Aorta (tissue), 5 donors: ENCODE measurements around the gene REPS1. TPM values are rescaled to one million over a fixed set of nuclear protein-coding genes. Genes with fewer than 3 reads are reported as not detected.
A peak's percentile ranks its signal among the peaks of the same experiment; 100 is the strongest.
"Not testable (repeated sequence)": the region's sequence is repeated elsewhere in the genome, so short reads cannot be mapped to it uniquely, and the experiment has no call there.

Experiments
- ATAC-seq: fragments of 200-7000 bp; cut with Tn5 transposase; one replicate; pipeline ENCODE4 v1.9.1; 2022; ENCODE audit warnings: moderate library complexity; ENCODE audit not compliant: low FRiP score
- DNase-seq, 2 donors: peaks; one replicate each; pipeline ENCODE4 v3.0.0-alpha.2; 2020
- H3K27ac ChIP-seq, 2 donors: one replicate each; pipeline ENCODE4 v1.5.1; 2013; ENCODE audit warnings: low read length in 2 of 2, mild to moderate bottlenecking in 2 of 2, moderate library complexity in 2 of 2, control low read depth in 1 of 2, inconsistent platforms in 1 of 2, low read depth in 1 of 2
- H3K27me3 ChIP-seq, 2 donors: one replicate each; pipeline ENCODE4 v1.6.1; 2013; ENCODE audit warnings: control low read depth in 1 of 2, low read length in 1 of 2, mild to moderate bottlenecking in 1 of 2, moderate library complexity in 1 of 2; ENCODE audit not compliant: insufficient read depth in 2 of 2, control insufficient read depth in 1 of 2
- H3K36me3 ChIP-seq, 2 donors: one replicate each; pipeline ENCODE4 v1.6.1; 2013; ENCODE audit warnings: control low read depth in 1 of 2, low read length in 1 of 2, mild to moderate bottlenecking in 1 of 2; ENCODE audit not compliant: insufficient read depth in 2 of 2, control insufficient read depth in 1 of 2
- H3K4me1 ChIP-seq, 2 donors: one replicate each; pipeline ENCODE4 v1.6.1; 2013; ENCODE audit warnings: low read length in 2 of 2, control low read depth in 1 of 2, mild to moderate bottlenecking in 1 of 2, moderate library complexity in 1 of 2; ENCODE audit not compliant: insufficient read depth in 2 of 2, control insufficient read depth in 1 of 2
- H3K4me3 ChIP-seq, 2 donors: one replicate each; pipeline ENCODE4 v1.5.1; 2013; ENCODE audit warnings: low read length in 2 of 2, control low read depth in 1 of 2, mild to moderate bottlenecking in 1 of 2
- H3K9me3 ChIP-seq: one replicate; pipeline ENCODE4 v1.6.1; 2013; ENCODE audit warnings: mild to moderate bottlenecking, low read length; ENCODE audit not compliant: control insufficient read depth
- WGBS, 2 donors: extraction: QIAGEN DNeasy Blood & Tissue Kit; methylation state at CpG; one replicate each; pipeline ENCODE4 v1.1.7; 2013; 5-methylcytosine and 5-hydroxymethylcytosine counted together
- intact Hi-C, 2 donors: fragments of 100-400 bp; cut with DNase I; formaldehyde crosslinking; loops; one replicate each; pipeline versions ENCODE4 v1.14.2 to v1.15.0; 2022
- polyA plus RNA-seq, 2 donors: library from polyadenylated mRNA; stranded (reverse); fragments of 200-250 nt; gene quantifications; one replicate each; pipeline ENCODE4 v1.2.3, GENCODE V29; 2013
- total RNA-seq, 2 donors: library from RNA; stranded (reverse); fragmentation: NEBNext Ultra II Directional; extraction: Animal tissue kit (Norgen Biotek cat#: 25700); gene quantifications; one replicate each; pipeline ENCODE4 v1.2.1, GENCODE V29; 2021
- donor health status: healthy with polysubstance abuse.
- donor health status: Bipolar disorder and iron deficiency.
- donor health status: DM: no; HTN: no; CAD: no.
- donor health status: DM: no; HTN: no; CAD: no.
- donor health status: DM: yes; HTN: yes; CAD: no.

The REPS1 gene
- total and polyA plus RNA-seq, 4 donors: 10.1 to 40.8 (median 31.1) TPM

- Histone ChIP-seq H3K9me3 (no peaks in the 10 kb centered on the region), H3K36me3 (no peaks in the 10 kb centered on the region), H3K27me3 (no peaks in the 10 kb centered on the region), H3K4me1 (no peaks in the 10 kb centered on the region), H3K27ac (no peak overlapping the region), H3K4me3 (peak overlapping the region; percentile 61 to 69)
- WGBS, 2 donors: 13 to 16% methylated on average over 10 of the region's 10 CpGs
- ATAC-seq (no peak), DNase-seq (no peak)
- intact Hi-C loops: loop anchor here (5.0 kb wide), 1 partner anchor 110 kb away; the partner anchor contains the start of gene HECA (in 2 of the 2)
These were observed 39.6 kb upstream of the REPS1 start for GRCh38 chr6:139027620-139028182.

DNA sequence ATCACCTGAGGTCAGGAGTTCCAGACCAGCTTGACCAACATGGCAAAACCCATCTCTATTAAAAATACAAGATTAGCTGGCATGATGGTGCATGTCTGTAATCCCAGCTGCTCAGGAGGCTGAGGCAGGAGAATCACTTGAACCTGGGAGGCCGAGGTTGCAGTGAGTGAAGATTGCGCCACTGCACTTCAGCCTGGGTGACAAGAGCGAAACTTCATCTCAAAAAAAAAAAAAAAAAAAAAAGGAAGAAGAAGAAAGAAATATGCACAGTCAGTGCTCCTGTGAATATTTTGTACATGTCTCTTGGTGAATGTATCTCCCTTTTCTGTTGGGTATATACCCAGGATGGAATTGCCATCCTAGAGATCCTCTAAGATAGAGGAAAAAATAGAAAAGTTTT, 37.4 kb upstream of the REPS1 start:
- not testable (repeated sequence) for ATAC-seq, H3K27ac ChIP-seq, H3K36me3 ChIP-seq, H3K27me3 ChIP-seq, H3K4me3 ChIP-seq, DNase-seq, H3K4me1 ChIP-seq, H3K9me3 ChIP-seq
- 88 to 95% methylated on average over 3 of the region's 3 CpGs for WGBS, 2 donors
- intact Hi-C loops: loop anchor here (5.0 kb wide), 1 partner anchor 112 kb away; the partner anchor contains the start of gene HECA (in 2 of the 2)

- H3K36me3 ChIP-seq: no peaks in the 10 kb centered on the region
- no peak overlapping the region for H3K4me3 ChIP-seq
- DNase-seq (no peak), ATAC-seq (no peak)
- H3K27me3 ChIP-seq: no peaks in the 10 kb centered on the region
- WGBS, 2 donors: 94 to 96% methylated on average over 3 of the region's 3 CpGs
- no peak overlapping the region for H3K27ac ChIP-seq
- intact Hi-C loops: no loop called here
- no peaks in the 10 kb centered on the region for H3K4me1 ChIP-seq
- H3K9me3 ChIP-seq: no peaks in the 10 kb centered on the region
These were observed 32.6 kb upstream of the REPS1 start for GRCh38 chr6:139020689-139021088.

GRCh38 chr6:139019722-139020121, 31.7 kb upstream of the REPS1 start:
- intact Hi-C loops: no loop called here
- DNase-seq: no peak
- 96 to 99% methylated on average over 2 of the region's 2 CpGs for WGBS, 2 donors
- Histone ChIP-seq H3K4me3 (no peak overlapping the region), H3K27me3 (no peaks in the 10 kb centered on the region), H3K36me3 (no peaks in the 10 kb centered on the region), H3K4me1 (no peaks in the 10 kb centered on the region), H3K9me3 (no peaks in the 10 kb centered on the region), H3K27ac (no peak overlapping the region)
- ATAC-seq: no peak

DNA sequence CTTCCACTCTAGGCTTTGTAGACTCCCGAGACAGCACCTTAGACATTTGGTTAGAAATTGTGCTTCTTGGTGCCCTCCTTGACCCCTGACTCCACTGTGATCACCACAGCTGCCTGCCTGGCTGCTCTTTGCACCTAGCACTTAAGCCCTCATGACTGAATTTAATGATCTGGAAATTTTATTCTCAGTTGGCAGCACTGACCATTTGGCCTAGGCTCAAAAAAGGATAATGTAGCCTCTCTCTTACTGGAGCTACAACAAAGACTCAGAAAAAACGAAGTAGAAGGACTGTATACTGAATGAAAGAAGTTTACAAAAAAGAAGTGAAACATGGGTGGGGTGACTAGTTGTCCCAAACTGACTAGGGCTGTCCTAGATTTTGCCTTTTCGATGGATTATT, 29.2 kb upstream of the REPS1 start:
- ATAC-seq: no peak
- H3K27ac ChIP-seq: no peak overlapping the region
- no peak for DNase-seq
- intact Hi-C loops: no loop called here
- no peaks in the 10 kb centered on the region for H3K9me3 ChIP-seq
- H3K4me1 ChIP-seq: no peaks in the 10 kb centered on the region
- no peak overlapping the region for H3K4me3 ChIP-seq
- H3K36me3 ChIP-seq: no peaks in the 10 kb centered on the region
- no peaks in the 10 kb centered on the region for H3K27me3 ChIP-seq
- 64 to 71% methylated on average over 3 of the region's 3 CpGs for WGBS, 2 donors

DNA sequence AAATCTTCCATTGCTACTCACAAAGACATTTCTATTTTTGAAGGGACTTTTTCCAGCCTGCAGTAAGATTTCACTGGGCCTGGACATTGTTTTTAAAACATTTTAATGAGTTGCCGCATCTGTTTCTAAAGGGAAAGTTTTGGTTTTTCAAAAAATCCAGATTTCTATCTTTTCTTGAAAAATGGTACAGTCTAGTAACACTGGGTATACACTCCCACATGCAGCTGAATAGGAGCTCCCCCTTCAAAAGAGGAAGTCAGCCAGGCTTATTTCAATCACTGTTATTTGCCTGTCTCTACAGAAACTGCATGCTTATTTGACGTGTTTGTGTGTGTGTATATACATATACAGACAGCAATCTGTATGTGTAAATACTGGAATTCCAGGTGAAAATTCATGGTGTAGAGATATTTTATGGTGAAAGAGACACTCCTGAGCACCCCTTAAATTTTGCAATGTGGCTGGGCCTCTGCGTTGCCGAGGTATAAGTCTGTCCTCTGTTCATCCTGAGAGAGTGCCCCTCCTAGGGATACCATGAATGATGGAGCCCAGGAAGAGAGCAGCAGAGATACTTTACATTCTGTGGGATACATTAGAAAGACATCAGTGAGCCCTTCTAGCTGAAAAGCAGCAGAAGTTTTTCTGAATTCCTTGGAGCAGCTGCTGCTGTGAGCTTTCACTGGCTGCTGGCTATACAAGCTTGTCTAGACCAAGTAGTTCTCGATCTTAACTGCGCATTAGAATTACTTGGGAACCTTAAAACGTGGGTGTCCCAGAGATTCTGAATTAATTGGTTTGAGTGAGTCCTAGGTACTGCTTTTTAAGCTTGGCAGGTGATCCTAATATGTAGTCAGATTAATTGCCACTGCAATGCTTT, 28.5 kb upstream of the REPS1 start:
- no peaks in the 10 kb centered on the region for H3K9me3 ChIP-seq
- H3K27ac ChIP-seq: no peak overlapping the region
- no peaks in the 10 kb centered on the region for H3K27me3 ChIP-seq
- no peak overlapping the region for H3K4me3 ChIP-seq
- no peaks in the 10 kb centered on the region for H3K4me1 ChIP-seq
- WGBS, 2 donors: 74 to 76% methylated on average over 7 of the region's 7 CpGs
- intact Hi-C loops: no loop called here
- no peaks in the 10 kb centered on the region for H3K36me3 ChIP-seq
- ATAC-seq (no peak), DNase-seq (no peak)

GRCh38 chr6:139014945-139015344, 26.9 kb upstream of the REPS1 start:
- no peak overlapping the region for H3K27ac ChIP-seq
- ATAC-seq: no peak
- 80% methylated on average over 3 of the region's 3 CpGs for WGBS, 2 donors

GRCh38 chr6:139013185-139013800, 25.2 kb upstream of the REPS1 start:
- ATAC-seq: no peak
- no peak overlapping the region for H3K4me3 ChIP-seq

More at GRCh38 chr6:139014945-139015344, 26.9 kb upstream of the REPS1 start:
- H3K27me3 ChIP-seq: no peaks in the 10 kb centered on the region
- H3K9me3 ChIP-seq: no peaks in the 10 kb centered on the region
- no peak for DNase-seq
- no peaks in the 10 kb centered on the region for H3K4me1 ChIP-seq
- no peaks in the 10 kb centered on the region for H3K36me3 ChIP-seq
- no peak overlapping the region for H3K4me3 ChIP-seq
- intact Hi-C loops: no loop called here

More at GRCh38 chr6:139013185-139013800, 25.2 kb upstream of the REPS1 start:
- no peak overlapping the region for H3K27ac ChIP-seq
- 92 to 97% methylated on average over 4 of the region's 4 CpGs for WGBS, 2 donors
- intact Hi-C loops: no loop called here
- no peak for DNase-seq
- H3K9me3 ChIP-seq: peaks cover 1% of the 10 kb centered on the region
- no peaks in the 10 kb centered on the region for H3K27me3 ChIP-seq
- no peaks in the 10 kb centered on the region for H3K36me3 ChIP-seq
- no peaks in the 10 kb centered on the region for H3K4me1 ChIP-seq
